ENCODE data around the gene FAM209B. TPM values are rescaled to one million over a fixed set of nuclear protein-coding genes. Genes with fewer than 3 reads are reported as not detected.

FAM209B gene
- total and polyA plus RNA-seq, 9 donors: 0.22 to 0.37 (median 0.31) TPM; not detected in 6

DNA sequence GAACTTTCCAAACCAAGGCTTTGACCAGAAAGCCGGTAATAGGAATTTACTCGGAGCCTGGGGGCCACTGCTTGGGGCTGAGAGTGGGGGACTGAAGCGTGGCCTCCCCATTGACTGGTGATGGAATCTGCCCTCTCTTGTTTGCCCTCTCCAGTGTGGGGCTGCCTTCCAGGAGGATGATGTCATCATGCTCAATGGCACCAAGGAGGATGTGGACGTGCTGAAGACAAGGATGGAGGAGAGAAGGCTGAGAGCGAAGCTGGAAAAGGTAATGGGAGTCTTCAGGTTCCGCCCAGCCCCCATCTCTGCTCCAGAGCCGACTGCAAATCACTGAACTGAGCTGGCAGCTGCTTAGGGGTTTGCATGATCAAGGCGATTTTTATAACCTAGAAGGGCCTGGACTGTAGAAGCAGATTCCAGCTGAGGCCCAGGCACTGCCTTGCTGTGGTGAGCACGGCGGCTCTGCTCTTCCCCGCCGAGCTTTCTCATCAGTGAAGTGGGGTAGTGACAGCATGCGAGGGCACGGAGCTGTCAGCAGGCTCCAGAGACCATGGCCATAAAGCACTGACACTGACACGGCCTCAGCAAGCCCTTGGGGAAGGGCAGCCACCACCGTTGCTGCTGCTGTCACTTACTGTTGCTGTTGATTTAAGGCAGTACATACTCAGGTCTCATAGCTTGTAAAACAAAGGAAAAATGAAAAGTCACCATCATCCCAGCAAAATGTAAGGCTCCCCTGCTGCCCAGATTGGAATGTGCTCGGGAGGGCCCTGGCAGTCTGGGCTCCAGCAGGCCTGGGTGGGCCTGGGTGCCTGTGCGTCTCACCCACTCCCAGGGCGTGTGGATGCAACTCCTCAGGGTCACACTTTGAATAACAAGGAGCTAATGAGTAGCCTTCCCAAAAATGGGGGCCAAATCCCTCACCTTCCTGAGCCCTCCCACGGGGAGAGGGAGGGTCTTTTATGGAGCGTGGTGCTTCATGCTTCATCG lies 19.6 kb upstream of the FAM209B start:
- TF ChIP-seq EP300 (IDR thresholded peaks at IDR 0.05) (no peak), POLR2A (IDR thresholded peaks at IDR 0.05) (no peak)
- TF ChIP-seq, protein P1, sequence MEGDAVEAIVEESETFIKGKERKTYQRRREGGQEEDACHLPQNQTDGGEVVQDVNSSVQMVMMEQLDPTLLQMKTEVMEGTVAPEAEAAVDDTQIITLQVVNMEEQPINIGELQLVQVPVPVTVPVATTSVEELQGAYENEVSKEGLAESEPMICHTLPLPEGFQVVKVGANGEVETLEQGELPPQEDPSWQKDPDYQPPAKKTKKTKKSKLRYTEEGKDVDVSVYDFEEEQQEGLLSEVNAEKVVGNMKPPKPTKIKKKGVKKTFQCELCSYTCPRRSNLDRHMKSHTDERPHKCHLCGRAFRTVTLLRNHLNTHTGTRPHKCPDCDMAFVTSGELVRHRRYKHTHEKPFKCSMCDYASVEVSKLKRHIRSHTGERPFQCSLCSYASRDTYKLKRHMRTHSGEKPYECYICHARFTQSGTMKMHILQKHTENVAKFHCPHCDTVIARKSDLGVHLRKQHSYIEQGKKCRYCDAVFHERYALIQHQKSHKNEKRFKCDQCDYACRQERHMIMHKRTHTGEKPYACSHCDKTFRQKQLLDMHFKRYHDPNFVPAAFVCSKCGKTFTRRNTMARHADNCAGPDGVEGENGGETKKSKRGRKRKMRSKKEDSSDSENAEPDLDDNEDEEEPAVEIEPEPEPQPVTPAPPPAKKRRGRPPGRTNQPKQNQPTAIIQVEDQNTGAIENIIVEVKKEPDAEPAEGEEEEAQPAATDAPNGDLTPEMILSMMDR (IDR thresholded peaks at IDR 0.05): no peak
- 80 to 84% (median 81%) methylated on average over 22 of the region's 22 CpGs for WGBS, 3 donors
- Histone ChIP-seq H3K4me3 (no peak overlapping the region), H3K27me3 (no peaks in the 10 kb centered on the region), H3K4me1 (ENCODE audit: insufficient read depth) (no peaks in the 10 kb centered on the region), H3K9me3 (no peaks in the 10 kb centered on the region), H3K36me3 (no peaks in the 10 kb centered on the region), H3K27ac (no peak overlapping the region)
- DNase-seq: no peak
- intact Hi-C loops (cut with DNase I): no loop called here

DNA sequence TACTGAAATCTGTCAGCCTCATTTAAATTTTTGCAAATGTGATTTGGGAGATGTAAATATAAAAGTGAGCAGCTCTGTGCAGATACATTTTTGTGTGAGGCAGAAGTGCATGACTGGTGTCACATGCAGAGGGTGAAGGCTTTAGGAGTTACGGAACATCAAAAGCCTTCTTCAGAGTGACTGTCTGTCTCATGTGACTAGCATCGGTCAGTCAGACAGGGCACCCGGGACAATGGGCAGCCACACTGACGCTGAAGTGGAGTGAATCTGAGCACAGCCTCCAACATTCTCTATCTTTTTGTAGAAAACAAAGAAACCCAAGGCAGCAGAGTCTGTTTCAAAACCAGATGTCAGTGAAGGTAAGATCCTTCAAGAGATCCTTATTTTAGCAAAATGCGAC lies 16.4 kb upstream of the FAM209B start:
- H3K36me3 ChIP-seq: peaks cover 3% of the 10 kb centered on the region
- DNase-seq: no peak
- no peaks in the 10 kb centered on the region for H3K27me3 ChIP-seq
- H3K9me3 ChIP-seq: peaks cover 0 to 14% of the 10 kb centered on the region in 2 donors
- intact Hi-C loops (cut with DNase I): no loop called here
- H3K27ac ChIP-seq: no peak overlapping the region
- TF ChIP-seq, protein P1 (IDR thresholded peaks at IDR 0.05): no peak
- TF ChIP-seq POLR2A (IDR thresholded peaks at IDR 0.05) (no peak), EP300 (IDR thresholded peaks at IDR 0.05) (no peak)
- H3K4me1 ChIP-seq (ENCODE audit: insufficient read depth): no peaks in the 10 kb centered on the region
- 90 to 92% (median 91%) methylated on average over 5 of the region's 5 CpGs for WGBS, 3 donors
- no peak overlapping the region for H3K4me3 ChIP-seq

DNA sequence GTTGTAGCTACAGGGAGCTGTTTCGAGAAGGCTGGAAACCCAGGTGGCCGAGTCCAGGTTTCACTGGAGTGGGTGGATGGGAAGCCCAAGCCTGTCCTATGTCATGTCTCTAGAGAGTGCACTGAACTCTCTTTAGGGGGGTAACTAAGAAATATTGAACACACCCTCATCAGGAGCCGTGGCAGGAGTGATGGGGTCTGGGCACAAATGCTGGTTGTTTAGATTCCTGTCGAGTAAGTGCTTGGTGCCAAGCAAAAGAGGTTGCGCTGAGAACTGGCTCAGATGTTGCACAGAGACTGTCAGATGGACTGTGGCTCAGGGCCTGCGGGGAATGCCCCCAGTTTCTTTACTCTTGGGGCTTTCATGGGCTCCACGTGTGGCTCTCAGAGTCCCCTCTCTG lies 15.8 kb upstream of the FAM209B start:
- TF ChIP-seq EP300 (IDR thresholded peaks at IDR 0.05) (no peak), POLR2A (IDR thresholded peaks at IDR 0.05) (no peak)
- TF ChIP-seq, protein P1 (IDR thresholded peaks at IDR 0.05): no peak
- Histone ChIP-seq H3K27me3 (no peaks in the 10 kb centered on the region), H3K27ac (no peak overlapping the region), H3K4me1 (ENCODE audit: insufficient read depth) (no peaks in the 10 kb centered on the region), H3K4me3 (no peak overlapping the region), H3K36me3 (peaks cover 3% of the 10 kb centered on the region), H3K9me3 (peaks cover 0 to 14% of the 10 kb centered on the region in 2 donors)
- DNase-seq: no peak
- intact Hi-C loops (cut with DNase I): no loop called here
- 94 to 95% (median 94%) methylated on average over 7 of the region's 7 CpGs for WGBS, 3 donors

DNA sequence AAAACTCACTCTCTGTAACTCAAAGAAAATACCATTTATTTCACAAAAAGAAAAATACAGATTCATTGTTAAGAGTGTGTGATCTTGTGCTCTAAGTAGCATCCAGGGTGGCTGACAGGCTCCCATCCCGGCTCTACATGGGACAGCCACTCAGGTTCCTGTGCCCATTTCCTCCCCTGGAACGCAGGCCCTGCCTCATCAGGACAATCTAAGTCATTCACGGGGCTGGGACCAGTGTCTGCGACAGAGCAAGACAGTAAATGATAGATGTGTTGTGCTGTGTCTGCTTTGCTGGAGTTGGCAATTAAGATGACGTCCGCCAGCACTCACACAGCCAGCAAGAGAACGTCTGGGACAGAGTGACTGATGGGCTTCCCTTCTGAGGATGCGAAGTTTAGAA lies 15.4 kb upstream of the FAM209B start:
- H3K36me3 ChIP-seq: peaks cover 3% of the 10 kb centered on the region
- H3K4me1 ChIP-seq (ENCODE audit: insufficient read depth): no peaks in the 10 kb centered on the region
- TF ChIP-seq, protein P1 (IDR thresholded peaks at IDR 0.05): no peak
- TF ChIP-seq EP300 (IDR thresholded peaks at IDR 0.05) (no peak), POLR2A (IDR thresholded peaks at IDR 0.05) (no peak)
- intact Hi-C loops (cut with DNase I): no loop called here
- WGBS, 3 donors: 92 to 95% (median 93%) methylated on average over 8 of the region's 8 CpGs
- H3K27me3 ChIP-seq: no peaks in the 10 kb centered on the region
- H3K9me3 ChIP-seq: peaks cover 0 to 14% of the 10 kb centered on the region in 2 donors
- H3K27ac ChIP-seq: no peak overlapping the region
- no peak overlapping the region for H3K4me3 ChIP-seq
- no peak for DNase-seq
